ENCODE results near the gene PDLIM5. TPM values are rescaled to one million over a fixed set of nuclear protein-coding genes. Genes with fewer than 3 reads are reported as not detected.

The PDLIM5 gene
- total RNA-seq, 8 experiments from 2014 or later, result 11.9 to 71.2 (median 30.5) TPM

GRCh38 chr4:94676970-94677369, 225.2 kb downstream of the PDLIM5 start:
- WGBS, 10 experiments, result 17 to 77% (median 50%) methylated on average over 1 to 2 of the region's 2 CpGs; no CpG with 5 or more reads in 4 of the 10 experiments
- ATAC-seq (replicated peaks in 6 of 8), result peak; percentile 17 to 98 (median 78)
- Histone ChIP-seq H3K4me1 (replicated peaks in 1 of 2) (peaks cover 4 to 10% of the 10 kb centered on the region in 2 donors), H3K27ac (no peak overlapping the region), H3K4me3 (no peak overlapping the region)
- in situ Hi-C loops (cut with MboI; ENCODE audit: low pct_unique_long_range_greater_than_20kb in 2 of 9, low sequenced_read_pairs in 9 of 9, unreplicated experiment in 9 of 9), result no loop called here

- Histone ChIP-seq H3K4me3 (no peak overlapping the region), H3K4me1 (replicated peaks in 1 of 2) (peaks cover 4 to 10% of the 10 kb centered on the region in 2 donors), H3K27ac (no peak overlapping the region)
- in situ Hi-C loops (cut with MboI; ENCODE audit: low pct_unique_long_range_greater_than_20kb in 2 of 9, low sequenced_read_pairs in 9 of 9, unreplicated experiment in 9 of 9), result no loop called here
- ATAC-seq (replicated peaks in 6 of 8), result peak in 1 of 8 experiments; percentile 27
Observed at GRCh38 chr4:94678896-94679295, 227.2 kb downstream of the PDLIM5 start.

- Histone ChIP-seq H3K27ac (no peak overlapping the region), H3K4me1 (replicated peaks in 1 of 2) (peaks cover 4 to 10% of the 10 kb centered on the region in 2 donors), H3K4me3 (no peak overlapping the region)
- in situ Hi-C loops (cut with MboI; ENCODE audit: low pct_unique_long_range_greater_than_20kb in 2 of 9, low sequenced_read_pairs in 9 of 9, unreplicated experiment in 9 of 9), result no loop called here
- WGBS, 10 experiments, result 70 to 100% (median 86%) methylated on average over 2 to 8 of the region's 10 CpGs
- peak in 5 of 8 experiments; percentile 13 to 44 (median 33) for ATAC-seq (replicated peaks in 6 of 8)
Observed at GRCh38 chr4:94680176-94680862, 228.6 kb downstream of the PDLIM5 start.

DNA sequence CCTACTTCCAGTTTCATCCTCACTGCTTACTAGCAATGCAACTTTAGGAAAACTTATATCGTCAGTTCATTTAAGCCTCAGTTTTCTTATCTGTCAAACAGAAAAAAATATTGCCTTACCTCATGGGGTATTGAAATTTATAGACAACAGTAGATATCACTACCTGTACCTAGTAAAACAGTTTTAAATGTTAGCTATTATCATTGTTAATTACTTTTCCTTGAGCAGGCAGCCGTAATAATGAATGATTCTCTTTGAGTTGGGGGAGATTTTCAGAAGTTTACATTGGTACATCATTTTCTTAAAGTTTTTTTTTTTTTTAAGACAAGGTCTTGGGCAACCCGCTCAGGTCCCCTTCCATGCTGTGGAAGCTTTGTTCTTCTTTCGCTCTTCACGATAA, 234.3 kb downstream of the PDLIM5 start:
- no peaks in the 10 kb centered on the region for H3K4me1 ChIP-seq (replicated peaks in 1 of 2)
- no peak overlapping the region for H3K27ac ChIP-seq
- ATAC-seq (replicated peaks in 6 of 8), result no peak
- in situ Hi-C loops (cut with MboI; ENCODE audit: low pct_unique_long_range_greater_than_20kb in 2 of 9, low sequenced_read_pairs in 9 of 9, unreplicated experiment in 9 of 9), result no loop called here
- no peak overlapping the region for H3K4me3 ChIP-seq
- 85 to 100% (median 95%) methylated on average over 1 to 5 of the region's 5 CpGs for WGBS, 10 experiments

DNA sequence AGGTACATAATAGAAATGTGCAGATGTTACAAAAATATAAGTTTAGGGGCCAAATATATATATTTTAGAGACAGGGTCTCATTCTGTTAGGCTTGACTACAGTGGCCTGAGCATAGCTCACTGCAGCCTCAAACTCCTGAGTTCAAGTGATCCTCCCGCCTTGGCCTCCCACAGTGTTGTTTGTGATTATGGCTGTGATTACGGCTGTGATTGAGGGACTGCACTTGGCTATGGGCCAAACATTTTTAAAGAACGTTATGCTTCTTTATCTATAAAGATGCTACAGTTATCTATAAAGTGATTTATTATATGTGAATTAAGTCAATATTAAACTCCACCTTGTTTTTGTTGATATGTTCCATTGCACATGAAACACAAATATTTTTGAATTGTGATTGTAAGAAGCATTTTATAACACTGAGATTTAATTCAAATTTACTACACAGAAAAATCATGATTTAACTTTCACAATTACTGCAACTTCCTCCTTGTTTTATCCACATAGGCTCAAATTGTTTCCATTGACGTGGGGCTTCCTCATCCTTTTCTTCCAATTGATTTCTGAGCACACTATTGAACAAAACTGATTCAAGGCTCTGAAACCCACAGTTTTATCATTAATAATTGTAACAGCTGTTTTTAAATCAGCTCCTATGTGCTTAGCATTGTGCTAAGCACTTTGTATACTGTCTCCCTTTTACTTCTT, 237.6 kb downstream of the PDLIM5 start:
- no peak for ATAC-seq (replicated peaks in 6 of 8)
- WGBS, 10 experiments, result 61 to 100% (median 96%) methylated on average over 1 to 4 of the region's 4 CpGs

DNA sequence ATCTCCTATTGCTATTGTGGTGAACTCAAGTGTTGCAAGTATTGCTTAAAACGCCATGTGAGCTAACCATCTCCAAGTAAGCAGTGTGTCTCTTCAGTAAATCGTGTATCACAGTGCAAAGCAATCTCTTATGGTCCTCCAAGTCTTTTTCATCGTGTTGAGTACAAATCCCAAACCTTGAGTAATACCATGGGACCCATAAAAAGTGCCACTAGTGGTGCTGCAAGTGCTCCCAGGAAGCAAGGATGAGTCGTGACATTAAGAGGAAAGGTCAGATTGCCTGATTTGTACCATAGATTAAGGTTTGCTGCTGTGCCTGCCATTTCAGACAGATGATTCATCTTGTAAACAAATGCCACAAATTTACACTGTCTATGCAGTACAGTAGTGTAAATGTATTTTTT, 239.1 kb downstream of the PDLIM5 start:
- WGBS, 10 experiments, result 20 to 82% (median 79%) methylated on average over 1 to 4 of the region's 4 CpGs; no CpG with 5 or more reads in 2 of the 10 experiments
- Histone ChIP-seq H3K4me3 (no peak overlapping the region), H3K27ac (no peak overlapping the region), H3K4me1 (replicated peaks in 1 of 2) (no peaks in the 10 kb centered on the region)
- peak in 1 of 8 experiments; percentile 4 for ATAC-seq (replicated peaks in 6 of 8)
- in situ Hi-C loops (cut with MboI; ENCODE audit: low pct_unique_long_range_greater_than_20kb in 2 of 9, low sequenced_read_pairs in 9 of 9, unreplicated experiment in 9 of 9), result no loop called here

More for the DNA sequence above, 237.6 kb downstream of the PDLIM5 start:
- Histone ChIP-seq H3K4me3 (no peak overlapping the region), H3K27ac (no peak overlapping the region), H3K4me1 (replicated peaks in 1 of 2) (no peaks in the 10 kb centered on the region)
- in situ Hi-C loops (cut with MboI; ENCODE audit: low pct_unique_long_range_greater_than_20kb in 2 of 9, low sequenced_read_pairs in 9 of 9, unreplicated experiment in 9 of 9), result no loop called here

- H3K4me1 ChIP-seq (replicated peaks in 1 of 2), result no peaks in the 10 kb centered on the region
- no peak for ATAC-seq (replicated peaks in 6 of 8)
- H3K27ac ChIP-seq, result no peak overlapping the region
- in situ Hi-C loops (cut with MboI; ENCODE audit: low pct_unique_long_range_greater_than_20kb in 2 of 9, low sequenced_read_pairs in 9 of 9, unreplicated experiment in 9 of 9), result no loop called here
- 71 to 100% (median 100%) methylated on average over 1 of the region's 1 CpG; no CpG with 5 or more reads in 5 of the 10 experiments for WGBS, 10 experiments
- H3K4me3 ChIP-seq, result no peak overlapping the region
Observed at GRCh38 chr4:94691552-94691951, 239.8 kb downstream of the PDLIM5 start.

- 32 to 100% (median 78%) methylated on average over 1 to 4 of the region's 4 CpGs; no CpG with 5 or more reads in 1 of the 10 experiments for WGBS, 10 experiments
- in situ Hi-C loops (cut with MboI; ENCODE audit: low pct_unique_long_range_greater_than_20kb in 2 of 9, low sequenced_read_pairs in 9 of 9, unreplicated experiment in 9 of 9), result no loop called here
- H3K4me3 ChIP-seq, result no peak overlapping the region
Observed at GRCh38 chr4:94695384-94695783, 243.6 kb downstream of the PDLIM5 start.

GRCh38 chr4:94698187-94698586, 246.4 kb downstream of the PDLIM5 start:
- H3K4me3 ChIP-seq, result no peak overlapping the region
- in situ Hi-C loops (cut with MboI; ENCODE audit: low pct_unique_long_range_greater_than_20kb in 2 of 9, low sequenced_read_pairs in 9 of 9, unreplicated experiment in 9 of 9), result no loop called here
- no peak for ATAC-seq (replicated peaks in 6 of 8)

More at GRCh38 chr4:94695384-94695783, 243.6 kb downstream of the PDLIM5 start:
- ATAC-seq (replicated peaks in 6 of 8), result no peak
- Histone ChIP-seq H3K4me1 (replicated peaks in 1 of 2) (no peaks in the 10 kb centered on the region), H3K27ac (no peak overlapping the region)

GRCh38 chr4:94700298-94700697, 248.6 kb downstream of the PDLIM5 start:
- Histone ChIP-seq H3K27ac (no peak overlapping the region), H3K4me1 (replicated peaks in 1 of 2) (peaks cover 0 to 7% of the 10 kb centered on the region in 2 donors)
- peak in 5 of 8 experiments; percentile 45 to 90 (median 75) for ATAC-seq (replicated peaks in 6 of 8)

More at GRCh38 chr4:94698187-94698586, 246.4 kb downstream of the PDLIM5 start:
- Histone ChIP-seq H3K27ac (no peak overlapping the region), H3K4me1 (replicated peaks in 1 of 2) (peaks cover 0 to 7% of the 10 kb centered on the region in 2 donors)

GRCh38 chr4:94701631-94702300, 250.0 kb downstream of the PDLIM5 start:
- in situ Hi-C loops (cut with MboI; ENCODE audit: low pct_unique_long_range_greater_than_20kb in 2 of 9, low sequenced_read_pairs in 9 of 9, unreplicated experiment in 9 of 9), result no loop called here
- peak in 2 of 8 experiments; percentile 21 to 27 for ATAC-seq (replicated peaks in 6 of 8)
- peaks cover 0 to 7% of the 10 kb centered on the region in 2 donors for H3K4me1 ChIP-seq (replicated peaks in 1 of 2)
- H3K4me3 ChIP-seq, result no peak overlapping the region
- WGBS, 10 experiments, result 8 to 100% (median 62%) methylated on average over 1 to 5 of the region's 8 CpGs; no CpG with 5 or more reads in 2 of the 10 experiments
- no peak overlapping the region for H3K27ac ChIP-seq

More at GRCh38 chr4:94700298-94700697, 248.6 kb downstream of the PDLIM5 start:
- in situ Hi-C loops (cut with MboI; ENCODE audit: low pct_unique_long_range_greater_than_20kb in 2 of 9, low sequenced_read_pairs in 9 of 9, unreplicated experiment in 9 of 9), result no loop called here
- no peak overlapping the region for H3K4me3 ChIP-seq

GRCh38 chr4:94711635-94712034, 259.9 kb downstream of the PDLIM5 start:
- H3K27ac ChIP-seq, result no peak overlapping the region
- ATAC-seq (replicated peaks in 6 of 8), result peak in 1 of 8 experiments; percentile 36
- H3K4me3 ChIP-seq, result no peak overlapping the region
- 50 to 100% (median 85%) methylated on average over 1 to 4 of the region's 5 CpGs; no CpG with 5 or more reads in 2 of the 10 experiments for WGBS, 10 experiments
- H3K4me1 ChIP-seq (replicated peaks in 1 of 2), result no peaks in the 10 kb centered on the region
- in situ Hi-C loops (cut with MboI; ENCODE audit: low pct_unique_long_range_greater_than_20kb in 2 of 9, low sequenced_read_pairs in 9 of 9, unreplicated experiment in 9 of 9), result no loop called here
